B cell (primary cell): ENCODE measurements around the gene TOP2B. TPM values are rescaled to one million over a fixed set of nuclear protein-coding genes. Genes with fewer than 3 reads are reported as not detected.

Experiments used
- ATAC-seq: fragments of 200-7000 bp; cut with Tn5 transposase; one replicate; pipeline ENCODE4 v1.10.0; 2021; ENCODE audit warnings: low read depth, mild to moderate bottlenecking, moderate number of reproducible peaks, moderate library complexity
- CTCF ChIA-PET: fragments of 350-600 bp; sonication (Branson Sonifier 250); formaldehyde crosslinking; loops from one replicate; lab custom pipeline; 2021; ENCODE audit warnings: antibody characterized with exemption, inconsistent platforms; lab: Charles Lee
- POLR2A ChIA-PET: fragments of 350-600 bp; sonication (Branson Sonifier 250); formaldehyde crosslinking; loops from one replicate; lab custom pipeline; 2021; ENCODE audit warnings: antibody characterized with exemption; lab: Charles Lee
- DNase-seq: peaks from one replicate; pipeline ENCODE4 v3.0.0; 2013
- H2AFZ ChIP-seq: 2 replicates; pipeline ENCODE4 v1.6.1; 2012; ENCODE audit warnings: mild to moderate bottlenecking, low read depth, low read length; ENCODE audit not compliant: insufficient read depth, poor library complexity, severe bottlenecking
- H3K27ac ChIP-seq, 2 donors: 1 replicate in 1 of 2; 2 replicates in 1 of 2; pipeline ENCODE4 v1.5.1; 2012 to 2013; ENCODE audit warnings: low read length in 2 of 2, mild to moderate bottlenecking in 2 of 2, moderate library complexity in 1 of 2
- H3K27me3 ChIP-seq, 4 experiments: fragments of 200-600 bp in 1 of 4; sonication (generic) in 1 of 4; replicated peaks in 1 of 4; 1 replicate in 2 of 4; 2 replicates in 2 of 4; pipeline versions ENCODE4 v1.6.1 to v1.7.0; 2013 to 2016; ENCODE audit warnings: low read length in 3 of 4, mild to moderate bottlenecking in 2 of 4, mixed read lengths in 1 of 4, moderate library complexity in 1 of 4; ENCODE audit not compliant: insufficient read depth in 4 of 4, control insufficient read depth in 3 of 4; ENCODE audit errors: control extremely low read depth in 1 of 4
- H3K36me3 ChIP-seq, 2 experiments: replicated peaks in 1 of 2; 1 replicate in 1 of 2; 2 replicates in 1 of 2; pipeline versions ENCODE4 v1.6.1 to v1.7.1; 2013; ENCODE audit warnings: low read length in 1 of 2; ENCODE audit not compliant: insufficient read depth in 2 of 2, control insufficient read depth in 1 of 2; ENCODE audit errors: control extremely low read depth in 1 of 2, extremely low read depth in 1 of 2
- H3K4me1 ChIP-seq, 2 donors: fragments of 200-600 bp in 1 of 2; sonication (generic) in 1 of 2; 1 replicate in 1 of 2; 2 replicates in 1 of 2; pipeline versions ENCODE4 v1.5.1 to v1.6.1; 2013 to 2017; ENCODE audit warnings: low read length in 2 of 2; ENCODE audit not compliant: control insufficient read depth in 2 of 2, insufficient read depth in 2 of 2
- H3K4me2 ChIP-seq: replicated peaks from 2 replicates; pipeline ENCODE3; 2012; ENCODE audit warnings: mild to moderate bottlenecking, low read depth, low read length; ENCODE audit not compliant: poor library complexity, severe bottlenecking
- H3K4me3 ChIP-seq, 5 experiments: fragments of 200-600 bp in 1 of 5; sonication (generic) in 1 of 5; 1 replicate in 3 of 5; 2 replicates in 2 of 5; pipeline versions ENCODE4 v1.5.1 to v1.7.0; 2011 to 2016; ENCODE audit warnings: low read length in 4 of 5, mild to moderate bottlenecking in 4 of 5, low read depth in 2 of 5, control low read depth in 1 of 5, moderate library complexity in 1 of 5; ENCODE audit not compliant: insufficient read depth in 1 of 5; ENCODE audit errors: control extremely low read depth in 1 of 5, extremely low read depth in 1 of 5
- H3K79me2 ChIP-seq: fragments of 200-600 bp; sonication (generic); one replicate; pipeline ENCODE4 v1.6.0; 2016; ENCODE audit warnings: low read length; ENCODE audit not compliant: control insufficient read depth, insufficient read depth
- H3K9ac ChIP-seq: fragments of 200-600 bp; sonication (generic); 2 replicates; pipeline ENCODE4 v1.6.1; 2017; ENCODE audit warnings: mild to moderate bottlenecking, low read length, moderate library complexity
- H3K9me3 ChIP-seq, 3 donors: one replicate each; pipeline versions ENCODE4 v1.6.1 to v1.7.1; 2013; ENCODE audit warnings: low read length in 2 of 3; ENCODE audit not compliant: control insufficient read depth in 2 of 3, insufficient read depth in 1 of 3; ENCODE audit errors: control extremely low read depth in 1 of 3
- H4K20me1 ChIP-seq: 2 replicates; pipeline ENCODE4 v1.6.0; 2012; ENCODE audit warnings: mild to moderate bottlenecking, low read length; ENCODE audit not compliant: insufficient read depth, control insufficient read depth, poor library complexity, severe bottlenecking
- H3K27ac Mint-ChIP-seq: one replicate; pipeline ENCODE4 v1.8.0; 2021; ENCODE audit warnings: mixed read lengths
- H3K27me3 Mint-ChIP-seq: one replicate; pipeline ENCODE4 v1.8.0; 2021; ENCODE audit warnings: mixed read lengths
- H3K4me1 Mint-ChIP-seq: one replicate; pipeline ENCODE4 v1.8.0; 2021; ENCODE audit warnings: mixed read lengths
- H3K4me3 Mint-ChIP-seq: one replicate; pipeline ENCODE4 v1.8.0; 2021; ENCODE audit warnings: mixed read lengths
- H3K9me3 Mint-ChIP-seq: one replicate; pipeline ENCODE4 v1.8.0; 2022; ENCODE audit warnings: mixed read lengths; ENCODE audit not compliant: insufficient read depth
- EZH2 ChIP-seq: IDR thresholded peaks from 2 replicates; pipeline ENCODE4 v1.6.1; 2012; ENCODE audit warnings: borderline replicate concordance, low read depth, mild to moderate bottlenecking, moderate library complexity, low read length; ENCODE audit not compliant: insufficient read depth, poor library complexity, severe bottlenecking
- WGBS: methylation state at CpG from one replicate; pipeline ENCODE4 v1.1.5; 2013; ENCODE audit warnings: missing lambda C conversion rate; ENCODE audit not compliant: insufficient coverage; 5-methylcytosine and 5-hydroxymethylcytosine counted together
- intact Hi-C: fragments of 100-400 bp; cut with micrococcal nuclease; formaldehyde crosslinking; loops from one replicate; pipeline ENCODE4 v1.10.0; 2022
- polyA plus RNA-seq: library from polyadenylated mRNA; depleted of rRNA; stranded (reverse); fragments of >200 nt; gene quantifications from 2 replicates; pipeline ENCODE4 v1.2.3, GENCODE V29; 2012
- total RNA-seq, 2 donors: library from RNA; stranded (reverse); fragments of 120-200 nt in 1 of 2; gene quantifications; 1 replicate in 1 of 2; 2 replicates in 1 of 2; pipeline versions ENCODE4 v1.2.3 to v1.2.4, GENCODE V29; 2013 to 2022
- TF ChIP-seq, protein P1 (sequence below): fragments of 200-600 bp; IDR thresholded peaks from one replicate; pipeline ENCODE4 v1.8.0; 2022; ENCODE audit warnings: antibody characterized with exemption, mild to moderate bottlenecking

Gene TOP2B
- total and polyA plus RNA-seq, 2 donors (not counting 1 experiment from before 2014, with no cell fraction given), result 22.2 to 149 TPM

DNA sequence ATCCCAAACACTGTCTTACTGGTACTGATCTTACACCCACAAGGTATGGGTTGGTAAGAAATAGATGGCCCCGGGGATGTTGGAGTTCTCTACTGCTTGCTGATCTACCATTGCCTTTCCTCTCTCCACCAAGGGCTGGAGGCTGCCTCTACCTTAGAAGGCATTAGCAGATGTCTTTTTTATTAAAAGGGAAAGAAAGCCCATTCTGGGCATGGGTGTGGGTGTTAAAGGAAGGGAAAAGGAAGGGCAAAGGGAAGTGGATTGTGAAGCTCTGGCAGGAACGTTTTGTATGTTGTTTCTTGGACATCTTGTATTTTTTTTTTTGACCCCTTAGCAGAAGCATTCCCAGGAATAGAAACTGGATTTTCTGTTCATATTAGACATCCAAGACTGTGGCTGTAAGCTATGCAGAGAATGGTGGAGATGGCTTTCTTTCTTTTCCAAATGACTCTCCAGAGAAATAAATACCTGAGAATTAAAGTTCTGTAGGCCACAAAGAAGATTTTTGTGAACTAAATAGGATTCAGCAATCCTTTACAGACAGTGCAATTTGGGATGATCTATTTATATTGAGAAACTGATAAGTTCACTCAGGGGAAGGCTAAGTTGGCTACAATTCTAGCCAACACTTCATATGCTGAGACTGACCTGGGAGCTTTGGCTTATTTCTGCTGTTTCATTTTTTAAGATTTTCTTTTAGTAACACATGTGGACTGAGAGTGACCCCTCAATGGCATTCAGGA lies 108.8 kb downstream of the TOP2B start:
- H3K4me3 ChIP-seq, result no peak overlapping the region
- H3K79me2 ChIP-seq, result no peaks in the 10 kb centered on the region
- no peaks in the 10 kb centered on the region for H4K20me1 ChIP-seq
- no peak for DNase-seq
- H3K4me1 ChIP-seq, result no peaks in the 10 kb centered on the region
- Mint-ChIP-seq H3K9me3 (no peaks in the 10 kb centered on the region), H3K4me3 (no peak overlapping the region), H3K4me1 (no peaks in the 10 kb centered on the region), H3K27ac (no peak overlapping the region), H3K27me3 (peaks cover 4% of the 10 kb centered on the region)
- ChIA-PET POLR2A (no interaction called here), CTCF (no interaction called here)
- no peak overlapping the region for H3K27ac ChIP-seq
- intact Hi-C loops, result no loop called here
- no peaks in the 10 kb centered on the region for H3K9me3 ChIP-seq
- H2AFZ ChIP-seq, result no peak overlapping the region
- ATAC-seq, result no peak
- no peak overlapping the region for H3K9ac ChIP-seq
- no peak for TF ChIP-seq EZH2
- TF ChIP-seq, protein P1, sequence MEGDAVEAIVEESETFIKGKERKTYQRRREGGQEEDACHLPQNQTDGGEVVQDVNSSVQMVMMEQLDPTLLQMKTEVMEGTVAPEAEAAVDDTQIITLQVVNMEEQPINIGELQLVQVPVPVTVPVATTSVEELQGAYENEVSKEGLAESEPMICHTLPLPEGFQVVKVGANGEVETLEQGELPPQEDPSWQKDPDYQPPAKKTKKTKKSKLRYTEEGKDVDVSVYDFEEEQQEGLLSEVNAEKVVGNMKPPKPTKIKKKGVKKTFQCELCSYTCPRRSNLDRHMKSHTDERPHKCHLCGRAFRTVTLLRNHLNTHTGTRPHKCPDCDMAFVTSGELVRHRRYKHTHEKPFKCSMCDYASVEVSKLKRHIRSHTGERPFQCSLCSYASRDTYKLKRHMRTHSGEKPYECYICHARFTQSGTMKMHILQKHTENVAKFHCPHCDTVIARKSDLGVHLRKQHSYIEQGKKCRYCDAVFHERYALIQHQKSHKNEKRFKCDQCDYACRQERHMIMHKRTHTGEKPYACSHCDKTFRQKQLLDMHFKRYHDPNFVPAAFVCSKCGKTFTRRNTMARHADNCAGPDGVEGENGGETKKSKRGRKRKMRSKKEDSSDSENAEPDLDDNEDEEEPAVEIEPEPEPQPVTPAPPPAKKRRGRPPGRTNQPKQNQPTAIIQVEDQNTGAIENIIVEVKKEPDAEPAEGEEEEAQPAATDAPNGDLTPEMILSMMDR, result no peak
- no peak overlapping the region for H3K4me2 ChIP-seq
- no peaks in the 10 kb centered on the region for H3K36me3 ChIP-seq
- no CpG with 5 or more reads among the region's 2 CpGs for WGBS
- peaks cover 0 to 2% (median 0%) of the 10 kb centered on the region in 4 experiments for H3K27me3 ChIP-seq

DNA sequence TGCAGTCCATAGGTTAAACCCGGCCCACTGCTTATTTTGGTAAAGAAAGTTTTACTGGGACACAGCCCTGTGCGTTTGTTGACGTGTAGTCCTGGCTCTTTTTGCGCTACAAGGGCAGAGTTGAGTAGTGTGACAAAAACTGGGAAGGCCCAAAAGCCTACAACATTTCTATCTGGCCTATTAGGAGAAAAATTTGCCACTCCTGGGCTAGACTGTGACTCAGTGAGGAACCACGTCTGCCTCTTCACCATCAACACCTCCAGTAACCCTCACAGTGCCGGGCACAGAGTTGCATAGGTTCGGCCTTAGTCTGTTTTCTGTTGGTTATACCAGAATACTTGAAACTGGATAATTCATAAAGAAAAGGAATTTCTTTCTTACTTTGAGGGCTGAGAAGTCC lies 110.3 kb downstream of the TOP2B start:
- Histone ChIP-seq H3K9ac (no peak overlapping the region), H2AFZ (no peak overlapping the region), H3K4me3 (no peak overlapping the region), H3K79me2 (no peaks in the 10 kb centered on the region), H3K27me3 (peaks cover 0 to 2% (median 0%) of the 10 kb centered on the region in 4 experiments), H3K9me3 (no peaks in the 10 kb centered on the region), H3K4me2 (no peak overlapping the region), H3K36me3 (no peaks in the 10 kb centered on the region), H3K4me1 (no peaks in the 10 kb centered on the region), H3K27ac (no peak overlapping the region), H4K20me1 (no peaks in the 10 kb centered on the region)
- Mint-ChIP-seq H3K27ac (no peak overlapping the region), H3K4me1 (no peaks in the 10 kb centered on the region), H3K27me3 (peaks cover 4% of the 10 kb centered on the region), H3K9me3 (no peaks in the 10 kb centered on the region), H3K4me3 (no peak overlapping the region)
- ChIA-PET CTCF (no interaction called here), POLR2A (no interaction called here)
- intact Hi-C loops, result no loop called here
- no peak for ATAC-seq
- DNase-seq, result no peak
- no CpG with 5 or more reads among the region's 7 CpGs for WGBS
- TF ChIP-seq, protein P1, result no peak
